PC-9 (cell line): ENCODE data around the gene ARID3A.
"Not testable (repeated sequence)": the region's sequence is repeated elsewhere in the genome, so short reads cannot be mapped to it uniquely, and the experiment has no call there.

Experiments
- EZH2 ChIP-seq: fragments of 200-600 bp; sonication (generic); IDR thresholded peaks from 2 replicates; pipeline ENCODE4 v1.8.0; 2017; ENCODE audit warnings: antibody characterized with exemption, low read depth
- TF ChIP-seq, protein P1 (sequence below): fragments of 200-600 bp; sonication (generic); conservative IDR thresholded peaks from 2 replicates; pipeline ENCODE4 v1.6.1; 2017; ENCODE audit warnings: mixed run types, antibody characterized with exemption, mild to moderate bottlenecking, moderate library complexity

DNA sequence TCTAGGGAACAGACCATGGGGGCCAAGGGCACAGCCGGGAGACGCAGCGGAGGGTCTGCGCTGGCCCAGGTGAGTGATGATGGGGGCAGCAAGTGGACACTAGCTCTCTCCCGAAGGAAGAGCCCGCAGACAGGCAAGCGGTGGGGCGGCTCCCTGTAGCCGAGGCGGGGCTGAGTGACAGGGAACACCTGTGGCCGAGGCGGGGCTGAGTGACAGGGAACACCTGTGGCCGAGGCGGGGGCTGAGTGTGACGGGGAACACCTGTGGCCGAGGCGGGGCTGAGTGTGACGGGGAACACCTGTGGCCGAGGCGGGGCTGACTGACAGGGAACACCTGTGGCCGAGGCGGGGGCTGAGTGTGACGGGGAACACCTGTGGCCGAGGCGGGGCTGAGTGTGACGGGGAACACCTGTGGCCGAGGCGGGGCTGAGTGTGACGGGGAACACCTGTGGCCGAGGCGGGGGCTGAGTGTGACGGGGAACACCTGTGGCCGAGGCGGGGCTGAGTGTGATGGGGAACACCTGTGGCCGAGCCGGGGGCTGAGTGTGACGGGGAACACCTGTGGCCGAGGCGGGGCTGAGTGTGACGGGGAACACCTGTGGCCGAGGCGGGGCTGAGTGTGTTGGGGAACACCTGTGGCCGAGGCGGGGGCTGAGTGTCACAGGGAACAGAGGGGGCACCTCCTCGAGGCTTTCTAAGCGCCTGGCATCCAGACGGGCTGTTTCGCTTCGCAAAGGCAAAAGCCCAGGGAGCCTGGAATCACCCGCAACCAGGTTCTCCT is 34.2 kb upstream of the ARID3A start:
- TF ChIP-seq, protein P1, sequence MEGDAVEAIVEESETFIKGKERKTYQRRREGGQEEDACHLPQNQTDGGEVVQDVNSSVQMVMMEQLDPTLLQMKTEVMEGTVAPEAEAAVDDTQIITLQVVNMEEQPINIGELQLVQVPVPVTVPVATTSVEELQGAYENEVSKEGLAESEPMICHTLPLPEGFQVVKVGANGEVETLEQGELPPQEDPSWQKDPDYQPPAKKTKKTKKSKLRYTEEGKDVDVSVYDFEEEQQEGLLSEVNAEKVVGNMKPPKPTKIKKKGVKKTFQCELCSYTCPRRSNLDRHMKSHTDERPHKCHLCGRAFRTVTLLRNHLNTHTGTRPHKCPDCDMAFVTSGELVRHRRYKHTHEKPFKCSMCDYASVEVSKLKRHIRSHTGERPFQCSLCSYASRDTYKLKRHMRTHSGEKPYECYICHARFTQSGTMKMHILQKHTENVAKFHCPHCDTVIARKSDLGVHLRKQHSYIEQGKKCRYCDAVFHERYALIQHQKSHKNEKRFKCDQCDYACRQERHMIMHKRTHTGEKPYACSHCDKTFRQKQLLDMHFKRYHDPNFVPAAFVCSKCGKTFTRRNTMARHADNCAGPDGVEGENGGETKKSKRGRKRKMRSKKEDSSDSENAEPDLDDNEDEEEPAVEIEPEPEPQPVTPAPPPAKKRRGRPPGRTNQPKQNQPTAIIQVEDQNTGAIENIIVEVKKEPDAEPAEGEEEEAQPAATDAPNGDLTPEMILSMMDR: not testable (repeated sequence)
- TF ChIP-seq EZH2: not testable (repeated sequence)
